Endothelial cell of umbilical vein (primary cell): ENCODE results near the gene TTC3. TPM values are rescaled to one million over a fixed set of nuclear protein-coding genes. Genes with fewer than 3 reads are reported as not detected.

Experiments used
- BruUV-seq: library from RNA; stranded (reverse); fragments of 400-500 nt; replicated peaks from 2 replicates; lab custom pipeline; 2021; lab: Mats Ljungman, UMichigan
- CTCF ChIA-PET: fragments of 300-600, 350-600 bp; sonication (Branson Sonifier 250); formaldehyde crosslinking; loops from one replicate; lab custom pipeline; 2021; ENCODE audit warnings: antibody characterized with exemption, inconsistent platforms; lab: Charles Lee
- POLR2A ChIA-PET: fragments of 300-600, 350-600 bp; sonication (Branson Sonifier 250); formaldehyde crosslinking; loops from one replicate; lab custom pipeline; 2021; ENCODE audit warnings: antibody characterized with exemption, inconsistent platforms; lab: Charles Lee
- DNase-seq: peaks from one replicate; pipeline ENCODE4 v3.0.0-alpha.2; 2011; ENCODE audit warnings: low read depth, low spot score
- FAIRE-seq: peaks from 2 replicates; lab custom pipeline; 2011; peaks lifted over from hg19 to GRCh38; lab: Jason Lieb, UNC
- H2AFZ ChIP-seq: 2 replicates; pipeline ENCODE4 v1.6.0; 2012; ENCODE audit warnings: low read depth, low read length, control low read depth, inconsistent platforms
- H3K27ac ChIP-seq: 2 replicates; pipeline ENCODE4 v1.5.1; 2011; ENCODE audit warnings: low read depth, mild to moderate bottlenecking, control low read depth, low read length, moderate library complexity; ENCODE audit not compliant: insufficient read depth
- H3K27me3 ChIP-seq, 2 experiments: 2 replicates each; pipeline versions ENCODE4 v1.6.0 to v1.6.1; 2011; ENCODE audit warnings: low read length in 2 of 2, mixed read lengths in 1 of 2; ENCODE audit not compliant: control insufficient read depth in 2 of 2, insufficient read depth in 2 of 2
- H3K36me3 ChIP-seq, 2 experiments: 2 replicates in 1 of 2; 3 replicates in 1 of 2; pipeline ENCODE4 v1.5.1; 2011; ENCODE audit warnings: low read length in 2 of 2, mild to moderate bottlenecking in 1 of 2, moderate library complexity in 1 of 2; ENCODE audit not compliant: control insufficient read depth in 2 of 2, insufficient read depth in 2 of 2; ENCODE audit errors: extremely low read depth in 1 of 2
- H3K4me1 ChIP-seq: 3 replicates; pipeline ENCODE4 v1.5.1; 2011; ENCODE audit warnings: mild to moderate bottlenecking, low read length; ENCODE audit not compliant: control insufficient read depth, insufficient read depth; ENCODE audit errors: extremely low read depth
- H3K4me2 ChIP-seq: 2 replicates; pipeline ENCODE4 v1.6.1; 2011; ENCODE audit warnings: low read length, control low read depth, mixed read lengths; ENCODE audit not compliant: insufficient read depth
- H3K4me3 ChIP-seq, 3 experiments: fragments of 200-600 bp in 1 of 3; sonication (generic), shearing (Covaris generic) in 1 of 3; replicated peaks in 1 of 3; 2 replicates each; pipeline ENCODE4 v1.5.1; 2011 to 2016; ENCODE audit warnings: control low read depth in 3 of 3, low read length in 3 of 3, mild to moderate bottlenecking in 2 of 3, inconsistent platforms in 1 of 3, low read depth in 1 of 3, moderate library complexity in 1 of 3; ENCODE audit not compliant: insufficient read depth in 1 of 3
- H3K79me2 ChIP-seq: 2 replicates; pipeline ENCODE4 v1.6.0; 2012; ENCODE audit warnings: low read length, inconsistent platforms; ENCODE audit not compliant: control insufficient read depth, insufficient read depth
- H3K9ac ChIP-seq: replicated peaks from 2 replicates; pipeline ENCODE3; 2011; ENCODE audit warnings: low read length, control low read depth; ENCODE audit not compliant: insufficient read depth; ENCODE audit errors: extremely low read depth
- H3K9me1 ChIP-seq: replicated peaks from 3 replicates; pipeline ENCODE4 v1.6.0; 2011; ENCODE audit warnings: mild to moderate bottlenecking, low read length; ENCODE audit not compliant: control insufficient read depth, insufficient read depth; ENCODE audit errors: extremely low read depth
- H3K9me3 ChIP-seq: replicated peaks from 2 replicates; pipeline ENCODE4 v1.5.1; 2012; ENCODE audit warnings: low read length, inconsistent platforms; ENCODE audit not compliant: control insufficient read depth, insufficient read depth
- H4K20me1 ChIP-seq: replicated peaks from 2 replicates; pipeline ENCODE3; 2011; ENCODE audit warnings: mild to moderate bottlenecking, low read length; ENCODE audit not compliant: control insufficient read depth, insufficient read depth; ENCODE audit errors: extremely low read depth
- CTCF ChIP-seq, 2 donors: IDR thresholded peaks; 1 replicate in 1 of 2; 2 replicates in 1 of 2; pipeline ENCODE4 v1.5.1; 2011; ENCODE audit warnings: low read length in 2 of 2, mild to moderate bottlenecking in 2 of 2, moderate library complexity in 2 of 2, control low read depth in 1 of 2, inconsistent platforms in 1 of 2, low read depth in 1 of 2; ENCODE audit not compliant: insufficient read depth in 1 of 2; ENCODE audit errors: extremely low read depth in 1 of 2
- EZH2 ChIP-seq: IDR thresholded peaks from 2 replicates; pipeline ENCODE4 v1.6.1; 2012; ENCODE audit warnings: borderline replicate concordance, low read depth, mild to moderate bottlenecking, moderate library complexity, low read length, inconsistent platforms; ENCODE audit not compliant: severe bottlenecking
- FOS ChIP-seq: IDR thresholded peaks from 2 replicates; pipeline ENCODE4 v1.6.1; 2011; ENCODE audit warnings: mild to moderate bottlenecking, low read length, moderate library complexity, borderline replicate concordance; ENCODE audit not compliant: insufficient read depth
- GATA2 ChIP-seq: IDR thresholded peaks from 2 replicates; pipeline ENCODE4 v1.7.0; 2011; ENCODE audit warnings: low read depth, mild to moderate bottlenecking, moderate library complexity, mixed read lengths, low read length; ENCODE audit not compliant: insufficient read length, insufficient read depth
- JUN ChIP-seq: IDR thresholded peaks from 2 replicates; pipeline ENCODE4 v1.6.1; 2011; ENCODE audit warnings: borderline replicate concordance, low read depth; ENCODE audit not compliant: insufficient read length, insufficient read depth
- MAX ChIP-seq: IDR thresholded peaks from 2 replicates; pipeline ENCODE4 v1.6.1; 2011; ENCODE audit not compliant: insufficient read depth, insufficient read length
- MYC ChIP-seq: IDR thresholded peaks from one replicate; pipeline ENCODE4 v1.6.1; 2011; ENCODE audit warnings: mild to moderate bottlenecking, low read depth, low read length
- POLR2A ChIP-seq: IDR thresholded peaks from 2 replicates; pipeline ENCODE4 v1.6.1; 2012; ENCODE audit warnings: low read depth, mild to moderate bottlenecking, control low read depth, low read length
- POLR2AphosphoS5 ChIP-seq: IDR thresholded peaks from 2 replicates; pipeline ENCODE4 v1.6.1; 2012; ENCODE audit warnings: low read depth, mild to moderate bottlenecking, control low read depth, low read length, moderate library complexity; ENCODE audit not compliant: insufficient read depth
- dilution Hi-C: fragments of 300-500 bp; cut with MboI; formaldehyde crosslinking; loops from one replicate; pipeline ENCODE4 v1.15.0; 2019; ENCODE audit warnings: low sequenced_read_pairs; ENCODE audit not compliant: extremely low pct_ligation_motif_present
- intact Hi-C: fragments of 100-400 bp; cut with micrococcal nuclease; formaldehyde crosslinking; loops from one replicate; pipeline ENCODE4 v1.10.0; 2022
- polyA plus RNA-seq, 4 experiments: library from polyadenylated mRNA; depleted of rRNA in 3 of 4; stranded (reverse) in 3 of 4; unstranded in 1 of 4; fragments of >200 nt; gene quantifications; 2 replicates each; pipeline versions ENCODE4 v1.2.1 to v1.2.3, GENCODE V29; 2011 to 2012; ENCODE audit warnings: missing spikeins in 1 of 4
- total RNA-seq: library from RNA; stranded (reverse); gene quantifications from 2 replicates; pipeline ENCODE4 v1.2.3, GENCODE V29; 2021

TTC3 gene
- total and polyA plus RNA-seq, 2 donors (not counting 3 experiments of a cell fraction or from before 2014, with no cell fraction given) = 26.2 to 113 TPM

- Histone ChIP-seq H3K79me2 (no peaks in the 10 kb centered on the region), H3K36me3 (peaks cover 12 to 13% of the 10 kb centered on the region in 2 experiments), H2AFZ (no peak overlapping the region), H3K4me2 (no peak overlapping the region), H4K20me1 (no peaks in the 10 kb centered on the region), H3K9ac (no peak overlapping the region), H3K27me3 (no peaks in the 10 kb centered on the region), H3K27ac (no peak overlapping the region), H3K4me1 (peaks cover 5% of the 10 kb centered on the region), H3K4me3 (no peak overlapping the region), H3K9me3 (no peaks in the 10 kb centered on the region), H3K9me1 (no peaks in the 10 kb centered on the region)
- intact Hi-C loops = no loop called here
- dilution Hi-C loops = no loop called here
- no TSS peak for BruUV-seq
- FAIRE-seq (no peak), DNase-seq (no peak)
- POLR2A ChIA-PET = no interaction called here
- CTCF ChIA-PET = interaction anchor here (1.4 to 1.8 kb wide), 2 partner anchors 9 to 29 kb away, joined by 3 to 4 read pairs; no protein-coding TSS in a partner anchor
- no peak for TF ChIP-seq CTCF (IDR thresholded peaks at IDR 0.05; ENCODE audit: extremely low read depth in 1 of 2, insufficient read depth in 1 of 2, low read depth in 1 of 2, low read length in 2 of 2)
- TF ChIP-seq POLR2A = no peak
- TF ChIP-seq MYC = no peak
- TF ChIP-seq JUN = no peak
- no peak for TF ChIP-seq EZH2
- TF ChIP-seq POLR2AphosphoS5 = no peak
- TF ChIP-seq GATA2 = no peak
- no peak for TF ChIP-seq FOS
- TF ChIP-seq MAX = no peak
Measured at GRCh38 chr21:37145635-37146111, 72.6 kb downstream of the TTC3 start.
